SK-MEL-5 (cell line): ENCODE results near the gene C1QL1. TPM values are rescaled to one million over a fixed set of nuclear protein-coding genes. Genes with fewer than 3 reads are reported as not detected.
A peak's percentile ranks its signal among the peaks of the same experiment; 100 is the strongest.
"Not testable (repeated sequence)": the region's sequence is repeated elsewhere in the genome, so short reads cannot be mapped to it uniquely, and the experiment has no call there.

Experiments
- DNase-seq: peaks from one replicate; pipeline ENCODE4 v3.0.0-alpha.2; 2016; ENCODE audit warnings: low read depth, low spot score
- in situ Hi-C: cut with HindIII; loops from 2 replicates; pipeline ENCODE4 v1.10.0; 2016; ENCODE audit warnings: low sequenced_read_pairs, high pct_unique_total_duplicates, low pct_unique_long_range_greater_than_20kb
- total RNA-seq: library from RNA; depleted of rRNA; stranded (reverse); fragments of >200 nt; shearing (Covaris generic); gene quantifications from 2 replicates; pipeline ENCODE4 v1.2.3, GENCODE V29; 2014

Gene C1QL1
- total RNA-seq, 1 experiment from 2014 or later = 5.0 TPM

DNA sequence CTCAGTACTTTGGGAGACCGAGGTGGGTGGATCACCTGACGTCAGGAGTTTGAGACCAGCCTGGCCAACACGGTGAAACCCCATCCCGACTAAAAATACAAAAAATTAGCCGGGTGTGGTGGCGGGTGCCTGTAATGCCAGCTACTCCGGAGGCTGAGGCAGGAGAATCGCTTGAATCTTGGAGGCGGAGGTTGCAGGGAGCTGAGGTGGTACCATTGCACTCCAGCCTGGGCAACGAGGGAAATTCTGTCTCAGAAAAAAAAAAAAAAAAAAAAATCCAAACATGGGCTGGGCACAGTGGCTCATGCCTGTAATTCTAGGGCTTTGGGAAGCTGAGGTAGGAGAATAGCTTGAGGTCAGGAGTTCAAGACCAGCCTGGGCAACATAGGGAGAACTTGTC is 22.5 kb downstream of the C1QL1 start:
- DNase-seq, in situ Hi-C loops: not testable (repeated sequence)

DNA sequence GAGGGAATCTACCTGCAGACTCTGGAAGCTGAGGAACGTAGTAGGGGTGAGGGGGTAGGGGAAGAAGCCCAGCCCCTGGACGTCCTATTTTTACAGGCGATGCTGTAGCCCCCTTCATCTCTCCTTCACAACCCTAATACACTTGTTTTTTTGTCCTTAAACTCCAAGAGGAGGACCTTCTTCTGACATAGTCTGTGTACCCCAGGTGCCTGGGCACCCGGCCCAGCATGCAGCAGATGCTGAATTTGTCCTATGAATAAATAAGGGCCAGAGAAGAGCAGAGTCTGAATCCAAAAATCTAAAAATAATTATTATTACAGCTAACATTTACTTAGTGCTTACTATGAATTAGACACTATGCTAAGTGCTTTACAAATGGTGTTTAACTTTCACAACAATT is 25.6 kb downstream of the C1QL1 start:
- DNase-seq = no peak
- in situ Hi-C loops = no loop called here

DNA sequence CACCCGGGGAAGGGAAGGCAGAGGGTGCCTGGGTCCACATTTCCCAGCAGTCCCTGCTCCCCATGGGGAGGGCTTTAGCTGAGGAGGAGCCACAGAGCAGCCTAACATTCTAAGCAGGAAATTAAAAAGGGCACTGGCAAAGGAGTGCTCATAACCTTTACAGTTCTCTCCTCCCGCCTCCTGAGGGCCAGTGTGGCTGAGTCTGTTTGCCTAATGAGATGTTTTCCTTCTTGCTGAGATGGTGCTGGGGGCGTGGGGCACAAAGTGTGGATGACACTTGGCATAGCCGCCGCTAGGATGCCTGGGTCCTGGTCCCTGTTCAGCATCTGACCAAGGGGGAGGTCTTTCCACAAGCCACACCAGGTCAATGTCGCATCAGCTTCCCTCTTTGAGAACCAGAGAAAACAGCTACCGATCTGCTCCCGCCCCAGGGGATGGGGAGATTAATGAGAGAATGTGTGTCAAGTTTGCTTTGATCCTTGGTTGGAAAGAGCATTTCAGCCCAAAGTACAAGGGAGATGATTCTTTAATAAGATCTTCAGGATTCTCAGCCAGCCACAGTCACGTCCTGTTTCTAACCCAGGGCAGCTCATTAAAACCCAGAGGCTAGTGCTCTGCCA is 26.3 kb downstream of the C1QL1 start:
- in situ Hi-C loops = no loop called here
- peak; percentile 30 for DNase-seq

DNA sequence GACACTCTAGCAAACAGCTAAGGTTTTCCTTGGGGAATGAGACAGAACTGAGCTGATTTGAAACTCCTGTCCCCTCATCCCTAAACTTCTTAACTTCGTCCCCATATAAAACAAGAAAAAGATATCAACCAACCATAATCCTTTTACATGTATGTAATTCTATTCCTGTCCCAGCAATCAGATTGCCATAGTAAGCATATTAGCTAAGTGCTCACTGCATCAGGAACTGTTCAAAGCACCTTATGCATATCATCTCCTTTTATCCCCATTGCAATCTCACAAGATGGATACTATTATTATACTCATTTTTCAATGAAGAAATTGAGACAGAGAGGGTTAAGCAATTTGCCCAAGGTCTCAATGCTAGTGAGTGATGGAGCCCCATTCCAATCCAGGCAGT is 27.3 kb downstream of the C1QL1 start:
- in situ Hi-C loops = no loop called here
- no peak for DNase-seq

DNA sequence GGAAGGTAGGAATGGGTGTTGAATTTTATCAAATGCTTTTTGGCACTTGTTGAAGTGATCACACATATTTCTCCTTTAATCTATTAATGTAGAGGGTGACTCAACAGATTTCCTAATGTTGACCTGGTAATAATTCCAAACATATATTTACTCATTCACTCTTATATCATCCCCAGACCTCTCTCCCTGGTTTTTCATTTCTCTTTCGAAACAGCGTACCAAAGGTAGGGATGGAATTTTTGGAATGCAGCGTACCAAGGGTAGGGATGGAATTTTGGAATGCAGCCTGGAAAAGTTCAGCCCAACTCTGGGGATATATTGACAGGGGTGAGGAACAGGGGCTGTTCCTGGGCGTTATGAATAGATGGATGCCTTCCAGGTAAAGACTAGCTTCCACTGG is 27.8 kb downstream of the C1QL1 start:
- DNase-seq = no peak
- in situ Hi-C loops = no loop called here

DNA sequence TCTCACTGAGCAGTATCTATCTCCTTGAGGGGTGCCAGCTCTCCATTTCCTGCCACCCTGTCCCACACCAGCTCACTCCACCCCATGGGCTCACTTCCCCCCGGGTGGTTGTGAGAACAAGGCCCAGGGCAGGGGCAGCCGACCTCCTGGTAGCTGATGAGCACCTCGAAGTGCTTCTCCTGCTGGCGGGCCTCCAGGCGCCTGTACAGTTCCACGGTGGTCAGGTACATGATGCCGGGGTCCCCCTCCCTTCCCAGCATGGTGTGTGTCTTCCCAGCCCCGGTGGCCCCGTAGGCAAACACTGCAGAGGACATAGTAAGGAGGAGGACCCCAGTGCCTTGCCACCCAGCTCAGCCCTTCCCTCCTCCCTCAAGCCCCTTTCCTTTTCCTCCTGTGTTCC is 33.0 kb downstream of the C1QL1 start:
- DNase-seq = no peak
- in situ Hi-C loops = no loop called here

DNA sequence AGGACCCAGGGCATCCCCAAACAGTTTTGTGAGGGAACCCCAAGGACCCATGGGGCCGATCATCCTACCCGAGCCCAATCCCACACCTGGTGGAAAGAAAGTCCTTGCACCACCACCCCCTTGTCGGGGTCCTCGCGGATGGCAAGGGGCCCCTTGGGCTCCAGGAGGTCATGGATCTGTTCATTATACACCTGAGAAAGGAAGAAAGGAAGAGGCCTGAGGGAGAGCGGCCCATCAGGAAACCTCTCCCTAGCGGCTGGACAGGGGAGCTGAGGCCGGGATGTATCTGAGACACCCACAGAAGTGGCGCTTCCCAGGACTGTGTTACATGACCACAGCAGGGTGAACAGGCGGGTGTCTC is 33.4 kb downstream of the C1QL1 start:
- in situ Hi-C loops = no loop called here
- no peak for DNase-seq

DNA sequence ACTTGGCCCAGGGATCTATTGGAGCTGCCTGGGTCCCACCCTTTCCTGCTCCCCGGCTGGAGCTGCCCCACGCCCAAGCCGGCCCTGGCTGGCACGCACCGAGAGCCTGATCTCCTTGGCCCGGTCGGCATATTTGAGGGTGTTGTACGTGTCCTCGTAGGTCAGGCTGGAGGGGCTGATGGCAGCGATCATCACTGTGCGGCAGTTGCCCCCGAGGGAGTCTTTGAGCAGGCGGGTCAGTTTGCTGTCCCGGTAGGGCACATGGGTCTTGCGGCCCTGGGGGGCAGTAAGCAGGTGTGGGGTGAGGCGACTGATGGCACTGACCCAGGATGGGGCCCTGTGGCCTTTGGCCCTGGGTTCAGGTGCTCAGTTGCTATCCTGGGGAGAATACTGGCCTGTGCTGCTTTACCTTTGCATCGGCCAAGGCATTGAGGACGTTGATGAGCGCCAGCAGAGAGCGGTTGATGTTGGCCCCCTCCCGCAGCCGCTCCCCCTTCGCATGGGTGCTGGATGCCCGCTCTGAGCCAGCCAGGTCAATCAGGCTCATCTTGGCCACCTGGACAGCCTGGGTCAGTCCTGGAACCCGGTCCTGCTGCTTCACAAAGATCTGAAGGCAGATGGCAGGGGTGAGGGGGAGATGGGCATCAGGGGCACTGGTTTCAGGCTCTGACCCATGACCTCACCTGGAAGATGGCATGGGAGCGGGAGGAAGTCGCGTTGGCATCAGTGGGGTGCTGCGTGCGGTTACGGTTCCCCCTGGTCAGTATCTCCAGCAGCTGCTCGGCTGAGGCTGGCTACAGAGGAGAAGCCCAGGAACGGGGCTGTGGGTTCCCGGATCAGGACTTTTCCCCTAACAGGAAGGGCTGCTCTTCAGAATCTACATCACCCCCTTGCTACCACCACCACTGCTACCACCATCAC is 34.0 kb downstream of the C1QL1 start:
- in situ Hi-C loops = no loop called here

DNA sequence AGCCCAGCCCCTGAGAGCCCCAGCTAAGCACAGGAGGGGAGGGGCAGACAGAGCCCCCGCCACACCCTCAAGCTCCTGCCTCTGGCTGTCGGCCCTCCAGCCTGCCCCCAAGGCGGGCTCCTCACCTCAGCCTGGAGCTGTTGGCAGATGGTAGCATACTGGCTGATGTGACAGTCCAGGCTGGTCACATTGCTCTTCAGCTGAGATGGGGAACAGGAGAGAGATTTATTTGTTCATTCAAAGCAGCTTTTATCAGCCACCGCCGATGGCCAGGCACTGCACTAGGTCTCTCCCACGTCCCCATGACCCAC is 35.4 kb downstream of the C1QL1 start:
- no peak for DNase-seq
- in situ Hi-C loops = no loop called here

More for the DNA sequence above, 34.0 kb downstream of the C1QL1 start:
- DNase-seq = no peak

DNA sequence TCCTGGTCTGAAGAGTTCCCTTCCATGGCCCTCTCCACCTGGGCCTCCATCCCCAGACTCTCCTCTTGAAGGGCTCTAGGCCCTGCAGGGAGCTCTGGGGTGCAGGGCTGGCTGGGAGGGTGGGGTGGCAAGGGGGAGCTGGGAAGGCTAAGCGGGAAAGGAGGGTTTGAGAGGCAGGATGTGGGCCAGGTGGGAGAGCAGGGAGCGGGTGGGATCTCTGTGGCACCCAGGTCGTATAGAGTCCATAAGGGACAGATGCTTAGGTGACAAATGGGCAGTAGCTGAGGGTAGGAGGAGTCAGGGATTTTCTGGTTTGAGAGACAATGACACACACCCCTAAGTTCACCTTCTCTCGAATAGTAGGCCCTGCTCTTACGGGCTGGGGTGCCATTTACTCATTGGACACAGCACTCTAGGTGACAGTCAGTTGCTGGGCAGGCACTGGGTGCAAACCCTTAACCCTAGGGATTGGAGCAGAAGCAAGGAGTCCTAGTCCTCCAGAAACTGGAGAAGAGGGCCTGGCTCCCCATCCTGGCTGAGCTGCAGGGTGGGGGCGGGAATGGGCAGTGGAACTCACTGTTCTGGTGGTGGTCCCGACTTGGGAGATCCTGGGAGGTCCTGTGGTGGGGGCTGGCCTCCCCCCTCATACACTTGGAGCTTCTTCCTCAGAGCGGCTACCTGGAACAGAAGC is 35.9 kb downstream of the C1QL1 start:
- no peak for DNase-seq
- in situ Hi-C loops = no loop called here

DNA sequence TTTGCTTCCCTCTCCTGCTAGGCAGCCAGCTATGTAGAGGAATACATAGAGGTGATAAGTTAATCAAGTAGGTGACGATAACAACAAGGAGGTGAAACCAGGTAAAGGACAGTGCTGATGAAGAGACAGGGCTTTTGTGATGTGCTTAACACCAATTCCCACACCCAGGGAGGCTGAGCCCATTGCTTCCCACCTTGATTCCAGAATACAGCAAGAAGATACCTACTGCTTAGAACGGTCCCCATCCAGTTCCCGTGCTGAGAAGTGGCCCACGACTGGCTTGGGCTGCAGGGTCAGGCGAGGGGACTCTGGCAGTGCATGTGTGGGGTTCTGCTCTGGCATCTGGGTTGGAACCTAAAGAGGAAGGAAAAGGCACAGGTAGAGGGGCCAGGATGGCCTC is 36.7 kb downstream of the C1QL1 start:
- in situ Hi-C loops = no loop called here
- DNase-seq = no peak

DNA sequence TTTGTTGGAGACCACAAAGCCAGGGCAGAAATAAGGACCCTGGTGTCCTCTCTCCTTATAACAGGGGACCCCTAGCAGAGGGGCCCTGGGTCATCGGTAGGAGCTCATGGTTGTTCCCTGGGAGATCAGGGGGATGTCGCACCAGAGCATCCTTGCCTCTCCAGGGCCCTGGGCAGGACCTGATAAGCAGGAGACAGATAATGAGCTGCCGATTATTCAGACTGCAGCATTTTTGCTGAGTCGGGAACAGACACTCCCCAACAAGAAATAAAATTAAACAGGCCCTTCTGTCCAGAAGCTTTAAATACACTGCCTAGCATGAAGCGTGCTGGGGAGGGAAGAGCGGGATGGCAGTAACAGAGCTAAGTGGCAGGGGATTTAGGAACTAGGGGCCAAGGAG is 37.4 kb downstream of the C1QL1 start:
- in situ Hi-C loops = no loop called here
- no peak for DNase-seq

DNA sequence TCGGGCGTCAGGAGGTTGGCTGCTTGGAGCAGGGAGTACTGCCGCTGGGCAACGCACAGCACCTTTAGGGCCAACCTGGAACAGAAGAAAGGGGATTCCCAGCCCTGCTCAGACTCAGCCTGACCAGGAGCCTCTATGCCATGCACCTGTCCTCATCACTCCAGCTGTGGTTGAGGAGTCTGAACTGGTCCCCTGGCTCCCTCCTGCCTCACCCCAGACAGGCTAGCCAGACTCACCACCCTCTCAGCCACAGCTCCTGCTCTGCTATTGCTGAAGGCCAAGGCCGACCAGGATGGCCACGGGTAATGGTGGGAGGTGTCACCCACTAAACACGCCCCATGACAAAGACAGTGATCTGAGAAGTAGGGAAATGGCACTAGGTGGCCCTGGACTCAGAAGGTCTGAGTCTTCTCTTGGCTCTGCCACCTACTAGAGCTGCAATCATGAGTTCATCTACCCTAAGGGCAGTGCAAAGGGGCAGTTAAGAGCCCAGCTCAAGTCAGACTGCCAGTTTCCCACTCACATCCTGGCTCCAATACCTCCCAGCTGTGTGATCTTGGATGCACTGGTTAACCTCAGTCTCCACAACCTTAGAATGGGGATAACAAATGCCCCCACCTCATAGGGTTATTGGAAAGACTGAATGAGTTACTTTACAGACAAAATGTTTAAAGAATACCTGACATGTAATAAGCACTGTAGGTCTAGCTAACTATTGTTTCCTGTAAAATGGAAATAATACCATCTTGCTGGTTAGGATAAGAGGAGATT is 39.0 kb downstream of the C1QL1 start:
- in situ Hi-C loops = no loop called here
- DNase-seq = no peak

DNA sequence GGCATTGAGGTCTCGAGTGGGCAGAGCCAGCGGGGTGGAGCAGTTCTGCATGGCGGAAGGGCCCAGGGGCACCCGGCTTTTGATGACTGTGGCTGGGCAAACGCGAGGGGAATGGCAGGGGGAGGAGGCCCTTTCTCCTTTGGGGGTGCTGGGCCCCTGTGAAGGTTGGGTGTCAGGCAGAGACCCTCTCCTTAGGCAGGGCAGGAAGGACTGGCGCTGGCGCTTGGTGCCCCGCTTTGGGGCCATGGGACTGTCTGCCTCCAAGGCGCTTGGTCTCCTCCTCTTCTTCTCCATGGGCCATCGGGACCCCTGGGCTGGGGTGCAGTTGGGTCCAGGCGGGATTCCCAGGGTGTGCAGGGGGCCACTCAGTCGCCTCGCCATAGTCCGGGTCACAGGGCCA is 40.0 kb downstream of the C1QL1 start:
- DNase-seq = no peak
- in situ Hi-C loops = no loop called here

DNA sequence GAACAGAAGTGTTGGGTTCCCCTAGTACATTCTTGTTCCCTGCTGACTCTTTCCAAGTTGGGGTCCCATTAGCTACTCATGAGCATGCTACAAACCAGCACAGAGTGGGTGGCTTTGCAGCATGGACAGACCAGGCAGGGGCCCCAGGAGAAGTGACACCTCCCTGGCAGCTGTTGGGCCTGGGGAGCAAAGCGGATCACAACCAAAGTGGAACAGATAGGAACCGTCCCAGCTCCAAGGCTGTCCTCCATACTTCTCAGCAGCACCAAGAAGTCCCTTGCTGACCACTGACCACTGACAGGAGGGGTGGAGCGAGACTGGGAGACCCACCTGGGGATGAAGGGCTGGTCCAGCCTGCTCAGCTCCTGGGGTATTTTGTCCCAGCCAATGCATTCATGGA is 40.4 kb downstream of the C1QL1 start:
- in situ Hi-C loops = no loop called here
- no peak for DNase-seq

DNA sequence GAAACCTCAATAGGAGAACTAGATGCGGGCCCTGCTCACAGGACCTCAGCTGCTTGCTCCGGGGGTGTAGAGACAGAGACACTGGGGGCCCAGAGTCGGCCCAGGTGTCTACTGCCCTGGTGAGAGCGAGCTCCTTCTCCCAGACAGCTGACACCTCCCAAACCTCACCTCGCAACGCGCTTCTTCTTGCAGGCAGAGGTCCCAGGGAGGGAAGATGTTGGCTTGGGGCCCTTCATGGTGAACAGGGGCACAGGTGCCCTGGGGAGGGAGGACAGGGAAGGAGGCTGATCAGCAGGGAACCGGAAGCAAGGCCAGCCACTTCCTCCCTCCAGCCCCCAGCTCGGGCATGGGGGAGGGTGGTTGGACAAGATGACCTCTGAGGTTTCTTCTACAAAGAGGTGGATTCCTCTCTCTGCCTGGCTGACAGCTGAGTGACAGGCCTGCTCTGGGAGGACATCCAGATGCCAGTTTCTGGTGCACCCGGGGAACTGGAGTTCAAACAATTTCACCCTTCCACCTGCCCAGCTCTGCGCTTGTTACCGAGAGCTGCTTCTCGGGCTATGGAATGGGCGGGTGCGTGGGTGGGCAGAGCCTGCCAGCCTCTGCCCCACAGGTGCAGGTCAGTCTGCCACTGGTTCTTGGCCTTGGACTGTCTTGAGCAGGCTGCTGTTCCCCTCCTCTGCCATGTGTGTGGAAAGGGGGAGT is 41.1 kb downstream of the C1QL1 start:
- in situ Hi-C loops = no loop called here
- DNase-seq = no peak

DNA sequence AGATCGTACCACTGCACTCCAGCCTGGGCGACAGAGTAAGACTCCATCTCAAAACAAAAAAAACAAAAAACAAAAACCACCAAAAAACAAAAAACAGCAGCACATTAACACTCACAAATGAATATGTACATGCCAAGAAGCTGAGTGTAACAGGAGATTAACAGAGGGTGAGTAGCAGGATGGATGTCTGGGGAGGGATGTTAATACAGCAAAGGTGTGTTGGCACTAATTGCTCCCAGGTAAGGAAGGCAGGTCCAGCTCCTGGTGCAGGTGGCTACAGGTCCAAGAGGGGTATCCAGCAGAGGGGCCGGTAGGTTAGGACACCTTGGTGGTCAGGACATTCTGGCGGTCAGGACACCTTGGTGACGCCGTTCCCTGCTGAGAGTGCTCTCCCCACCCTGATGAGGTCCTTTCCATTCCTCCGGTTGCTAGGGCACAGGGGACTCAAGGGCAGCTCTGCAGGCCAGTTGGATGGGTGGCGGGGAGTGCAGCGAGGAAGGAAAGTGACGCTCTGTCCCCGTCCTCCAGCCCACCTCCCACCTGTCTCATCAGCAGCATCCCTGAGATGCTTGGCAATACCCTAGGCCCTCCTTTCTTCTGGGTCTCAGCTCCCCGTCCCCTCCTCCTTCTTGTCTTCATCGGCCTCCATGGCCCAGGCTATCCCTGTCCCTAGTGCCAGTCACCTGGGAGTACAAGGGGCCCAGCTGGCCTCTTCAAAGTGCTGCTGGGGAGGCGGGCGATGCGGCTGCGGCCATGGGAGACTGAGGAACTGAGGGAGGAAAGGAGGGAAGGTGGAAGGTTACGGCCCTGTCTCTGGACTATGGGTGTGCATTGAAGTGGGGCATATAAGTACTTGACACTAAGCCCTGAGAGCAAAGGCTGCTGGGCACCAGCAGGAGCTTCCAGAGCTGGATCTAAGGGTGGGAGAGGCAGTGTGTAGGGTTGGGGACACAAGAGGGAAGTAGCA is 42.1 kb downstream of the C1QL1 start:
- in situ Hi-C loops = no loop called here
- no peak for DNase-seq
